Measurements from ENCODE around the gene LRP10.

The LRP10 gene

GRCh38 chr14:22877000-22877501 is 5.5 kb downstream of the LRP10 start:
- TF ChIP-seq CTCF (IDR thresholded peaks at IDR 0.05; ENCODE audit: borderline replicate concordance, control extremely low read depth, extremely low read depth, insufficient read depth, missing control alignments), result no peak
- in situ Hi-C loops (cut with MboI; ENCODE audit: low sequenced_read_pairs, unreplicated experiment), result no loop called here
- DNase-seq (ENCODE audit: low spot score), result no peak

GRCh38 chr14:22878271-22879246 is 7.0 kb downstream of the LRP10 start:
- no peak for TF ChIP-seq CTCF (IDR thresholded peaks at IDR 0.05; ENCODE audit: borderline replicate concordance, control extremely low read depth, extremely low read depth, insufficient read depth, missing control alignments)
- no peak for DNase-seq (ENCODE audit: low spot score)
- in situ Hi-C loops (cut with MboI; ENCODE audit: low sequenced_read_pairs, unreplicated experiment), result no loop called here

- in situ Hi-C loops (cut with MboI; ENCODE audit: low sequenced_read_pairs, unreplicated experiment), result no loop called here
- no peak for DNase-seq (ENCODE audit: low spot score)
- no peak for TF ChIP-seq CTCF (IDR thresholded peaks at IDR 0.05; ENCODE audit: borderline replicate concordance, control extremely low read depth, extremely low read depth, insufficient read depth, missing control alignments)
These were observed 10.5 kb downstream of the LRP10 start for GRCh38 chr14:22882064-22882463.

- no peak for DNase-seq (ENCODE audit: low spot score)
- in situ Hi-C loops (cut with MboI; ENCODE audit: low sequenced_read_pairs, unreplicated experiment), result no loop called here
- no peak for TF ChIP-seq CTCF (IDR thresholded peaks at IDR 0.05; ENCODE audit: borderline replicate concordance, control extremely low read depth, extremely low read depth, insufficient read depth, missing control alignments)
These were observed 11.1 kb downstream of the LRP10 start for GRCh38 chr14:22882529-22883172.

- in situ Hi-C loops (cut with MboI; ENCODE audit: low sequenced_read_pairs, unreplicated experiment), result no loop called here
- DNase-seq (ENCODE audit: low spot score), result no peak
- TF ChIP-seq CTCF (IDR thresholded peaks at IDR 0.05; ENCODE audit: borderline replicate concordance, control extremely low read depth, extremely low read depth, insufficient read depth, missing control alignments), result no peak
These were observed 11.8 kb downstream of the LRP10 start, which contains the start of gene REM2 for GRCh38 chr14:22883173-22883976. REM2 (plus strand) TSS chr14:22883222; CDS start chr14:22883288, 66 bp downstream.
